IMR-90 (cell line): ENCODE data around the gene LTB4R2. TPM values are rescaled to one million over a fixed set of nuclear protein-coding genes. Genes with fewer than 3 reads are reported as not detected.
A peak's percentile ranks its signal among the peaks of the same experiment; 100 is the strongest.

ENCODE experiments used
- ATAC-seq: fragments of 200-7000 bp; cut with Tn5 transposase; 2 replicates; pipeline ENCODE4 v1.9.1; 2020; ENCODE audit warnings: low read depth, mild to moderate bottlenecking, moderate library complexity
- BruUV-seq: library from RNA; stranded (reverse); fragments of 400-500 nt; replicated peaks from 2 replicates; lab custom pipeline; 2021; lab: Mats Ljungman, UMichigan
- CTCF ChIA-PET: fragments of 300-600 bp; formaldehyde crosslinking; extraction: SDS; loops from one replicate; lab custom pipeline; 2021; ENCODE audit warnings: antibody characterized with exemption; lab: Yijun Ruan, JAX
- POLR2A ChIA-PET: fragments of 300-600 bp; sonication (Branson Sonifier 250); formaldehyde crosslinking; loops from one replicate; lab custom pipeline; 2022; ENCODE audit warnings: antibody characterized with exemption; ENCODE audit not compliant: unreplicated experiment; lab: Charles Lee
- DNase-seq: peaks from one replicate; pipeline ENCODE4 v3.0.0; 2013
- H2AFZ ChIP-seq: replicated peaks from 2 replicates; pipeline ENCODE3; 2013; ENCODE audit warnings: low read length, mild to moderate bottlenecking; ENCODE audit not compliant: poor library complexity
- H2AK5ac ChIP-seq: 2 replicates; pipeline ENCODE4 v1.6.1; 2013; ENCODE audit warnings: low read depth, low read length, inconsistent platforms
- H2AK9ac ChIP-seq: replicated peaks from 2 replicates; pipeline ENCODE3; 2013; ENCODE audit warnings: mild to moderate bottlenecking, low read depth, low read length, moderate library complexity; ENCODE audit not compliant: poor library complexity
- H2BK120ac ChIP-seq: 2 replicates; pipeline ENCODE4 v1.6.1; 2013; ENCODE audit warnings: low read depth, low read length, inconsistent platforms
- H2BK15ac ChIP-seq: 3 replicates; pipeline ENCODE4 v1.6.1; 2013; ENCODE audit warnings: low read depth, low read length, inconsistent platforms
- H2BK20ac ChIP-seq: 2 replicates; pipeline ENCODE4 v1.6.1; 2013; ENCODE audit warnings: low read depth, mild to moderate bottlenecking, inconsistent platforms, low read length, moderate library complexity
- H2BK5ac ChIP-seq: 2 replicates; pipeline ENCODE4 v1.6.1; 2013; ENCODE audit warnings: mild to moderate bottlenecking, low read depth, low read length, inconsistent platforms; ENCODE audit not compliant: poor library complexity, severe bottlenecking
- H3K14ac ChIP-seq: replicated peaks from 2 replicates; pipeline ENCODE4 v1.6.1; 2013; ENCODE audit warnings: low read depth, low read length, inconsistent platforms
- H3K18ac ChIP-seq: 2 replicates; pipeline ENCODE4 v1.6.1; 2013; ENCODE audit warnings: low read depth, low read length, control low read depth
- H3K23ac ChIP-seq: 2 replicates; pipeline ENCODE4 v1.6.1; 2013; ENCODE audit warnings: low read depth, low read length, inconsistent platforms
- H3K27ac ChIP-seq: 2 replicates; pipeline ENCODE4 v1.5.1; 2013; ENCODE audit warnings: mild to moderate bottlenecking, control low read depth, low read length; ENCODE audit not compliant: insufficient read depth
- H3K27me3 ChIP-seq: 2 replicates; pipeline ENCODE4 v1.6.1; 2013; ENCODE audit warnings: low read length; ENCODE audit not compliant: control insufficient read depth, insufficient read depth
- H3K36me3 ChIP-seq: 2 replicates; pipeline ENCODE4 v1.6.1; 2013; ENCODE audit warnings: low read length, mixed read lengths; ENCODE audit not compliant: control insufficient read depth, insufficient read depth
- H3K4ac ChIP-seq: 2 replicates; pipeline ENCODE4 v1.6.1; 2013; ENCODE audit warnings: low read depth, low read length, inconsistent platforms
- H3K4me1 ChIP-seq: 2 replicates; pipeline ENCODE4 v1.6.1; 2013; ENCODE audit warnings: low read length, mixed read lengths; ENCODE audit not compliant: control insufficient read depth, insufficient read depth
- H3K4me2 ChIP-seq: 2 replicates; pipeline ENCODE4 v1.6.1; 2013; ENCODE audit warnings: low read depth, mild to moderate bottlenecking, control low read depth, low read length, moderate library complexity
- H3K4me3 ChIP-seq: 2 replicates; pipeline ENCODE4 v1.5.1; 2013; ENCODE audit warnings: low read depth, mild to moderate bottlenecking, control low read depth, low read length, moderate library complexity; ENCODE audit not compliant: insufficient read depth
- H3K56ac ChIP-seq: 2 replicates; pipeline ENCODE4 v1.6.1; 2013; ENCODE audit warnings: low read length, inconsistent platforms; ENCODE audit not compliant: insufficient read depth; ENCODE audit errors: extremely low read depth
- H3K79me1 ChIP-seq, 2 experiments: 2 replicates each; pipeline ENCODE4 v1.6.1; 2013; ENCODE audit warnings: low read length in 2 of 2, inconsistent platforms in 1 of 2, low read depth in 1 of 2
- H3K9ac ChIP-seq: 2 replicates; pipeline ENCODE4 v1.6.1; 2013; ENCODE audit warnings: low read depth, low read length, control low read depth
- H3K9me1 ChIP-seq: 2 replicates; pipeline ENCODE4 v1.6.1; 2013; ENCODE audit warnings: low read length, inconsistent platforms; ENCODE audit not compliant: insufficient read depth
- H3K9me3 ChIP-seq: 2 replicates; pipeline ENCODE4 v1.6.1; 2013; ENCODE audit warnings: low read length; ENCODE audit not compliant: control insufficient read depth, insufficient read depth
- H4K20me1 ChIP-seq: 2 replicates; pipeline ENCODE4 v1.6.1; 2013; ENCODE audit warnings: low read length, inconsistent platforms; ENCODE audit not compliant: insufficient read depth
- H4K5ac ChIP-seq: 2 replicates; pipeline ENCODE4 v1.6.1; 2013; ENCODE audit warnings: mild to moderate bottlenecking, low read depth, low read length, control low read depth
- H4K8ac ChIP-seq, 2 experiments: 2 replicates each; pipeline ENCODE4 v1.6.1; 2013; ENCODE audit warnings: low read depth in 2 of 2, low read length in 2 of 2, control low read depth in 1 of 2, inconsistent platforms in 1 of 2
- H4K91ac ChIP-seq: 2 replicates; pipeline ENCODE4 v1.6.1; 2013; ENCODE audit warnings: low read depth, low read length, inconsistent platforms; ENCODE audit not compliant: insufficient read depth
- BHLHE40 ChIP-seq: fragments of 150-350 bp; IDR thresholded peaks from 2 replicates; pipeline ENCODE4 v1.6.1; 2016; ENCODE audit warnings: mild to moderate bottlenecking, low read depth, low read length
- CEBPB ChIP-seq: IDR thresholded peaks from 2 replicates; pipeline ENCODE4 v1.6.1; 2012; ENCODE audit warnings: low read depth, low read length, improper control_type of control experiment
- CTCF ChIP-seq: conservative IDR thresholded peaks from 2 replicates; pipeline ENCODE4 v1.5.1; 2012; ENCODE audit warnings: mild to moderate bottlenecking, low read depth, low read length, improper control_type of control experiment
- MAFK ChIP-seq: IDR thresholded peaks from 2 replicates; pipeline ENCODE4 v1.6.1; 2012; ENCODE audit warnings: low read depth, low read length, improper control_type of control experiment
- MAZ ChIP-seq: IDR thresholded peaks from 2 replicates; pipeline ENCODE4 v1.6.1; 2012; ENCODE audit warnings: low read depth, mild to moderate bottlenecking, low read length, improper control_type of control experiment, moderate library complexity, borderline replicate concordance
- MXI1 ChIP-seq: IDR thresholded peaks from 2 replicates; pipeline ENCODE4 v1.6.1; 2012; ENCODE audit warnings: low read depth, mild to moderate bottlenecking, low read length, moderate library complexity, borderline replicate concordance
- NFE2L2 ChIP-seq: fragments of 150-350 bp; IDR thresholded peaks from 2 replicates; pipeline ENCODE4 v1.6.1; 2016; ENCODE audit warnings: low read depth, mild to moderate bottlenecking, low read length
- POLR2A ChIP-seq: IDR thresholded peaks from 2 replicates; pipeline ENCODE4 v1.6.1; 2012; ENCODE audit warnings: mild to moderate bottlenecking, low read depth, low read length
- RAD21 ChIP-seq: IDR thresholded peaks from 2 replicates; pipeline ENCODE4 v1.6.1; 2012; ENCODE audit warnings: low read length, improper control_type of control experiment
- RCOR1 ChIP-seq: IDR thresholded peaks from 2 replicates; pipeline ENCODE4 v1.6.1; 2012; ENCODE audit warnings: mild to moderate bottlenecking, low read length, improper control_type of control experiment; ENCODE audit not compliant: insufficient replicate concordance
- RFX5 ChIP-seq: IDR thresholded peaks from 2 replicates; pipeline ENCODE4 v1.8.0; 2012; ENCODE audit warnings: low read depth, mild to moderate bottlenecking, low read length, moderate library complexity
- SMC3 ChIP-seq: fragments of 150-350 bp; IDR thresholded peaks from 2 replicates; pipeline ENCODE4 v1.6.1; 2016; ENCODE audit warnings: low read depth, mild to moderate bottlenecking, antibody characterized with exemption, low read length, moderate library complexity
- WGBS, 2 experiments: methylation state at CpG; one replicate each; pipeline versions ENCODE4 v1.1.5 to v1.1.7; 2013; ENCODE audit warnings: missing lambda C conversion rate in 2 of 2; ENCODE audit not compliant: insufficient read length in 1 of 2; ENCODE audit errors: extremely low coverage in 2 of 2; 5-methylcytosine and 5-hydroxymethylcytosine counted together
- dilution Hi-C: fragments of 300-500 bp; cut with HindIII; formaldehyde crosslinking; loops from one replicate; pipeline ENCODE4 v1.14.3; 2018; ENCODE audit warnings: low sequenced_read_pairs; ENCODE audit not compliant: unreplicated experiment
- in situ Hi-C: fragments of 300-500 bp; cut with MboI; formaldehyde crosslinking; loops from 3 replicates; pipeline ENCODE4 v1.14.3; 2019; ENCODE audit warnings: low sequenced_read_pairs, inconsistent platforms, mixed read lengths
- intact Hi-C: fragments of 100-400 bp; cut with micrococcal nuclease; formaldehyde crosslinking; loops from 2 replicates; pipeline ENCODE4 v1.10.0; 2022
- polyA plus RNA-seq, 3 experiments: library from polyadenylated mRNA; depleted of rRNA; stranded (reverse); fragments of >200 nt; gene quantifications; 2 replicates each; pipeline ENCODE4 v1.2.3, GENCODE V29; 2012; ENCODE audit warnings: low replicate concordance in 1 of 3
- total RNA-seq: library from RNA; depleted of rRNA; stranded (reverse); fragments of >200 nt; gene quantifications from 2 replicates; pipeline ENCODE4 v1.2.3, GENCODE V29; 2012

Gene LTB4R2
- total and polyA plus RNA-seq, 2 of the 4 experiments (the other 2 are of a cell fraction), result 0.72 to 1.7 TPM

- WGBS, 2 experiments, result 85% methylated on average over 4 of the region's 6 CpGs; no CpG with 5 or more reads in 1 of the 2 experiments
- no TSS peak for BruUV-seq
- Histone ChIP-seq H3K27me3 (no peaks in the 10 kb centered on the region), H3K9me3 (no peaks in the 10 kb centered on the region), H2BK15ac (no peak overlapping the region), H3K56ac (no peak overlapping the region), H3K4ac (no peak overlapping the region), H3K9ac (no peak overlapping the region), H4K5ac (no peak overlapping the region), H4K8ac (no peak overlapping the region), H2BK5ac (no peak overlapping the region), H3K4me3 (no peak overlapping the region), H2AK5ac (no peak overlapping the region), H3K9me1 (no peaks in the 10 kb centered on the region), H3K36me3 (no peaks in the 10 kb centered on the region), H4K91ac (no peak overlapping the region), H4K20me1 (no peaks in the 10 kb centered on the region; the same call in 1 of the 2 replicates), H2AFZ (no peak overlapping the region), H3K23ac (no peak overlapping the region), H2BK20ac (no peak overlapping the region), H3K14ac (no peak overlapping the region), H3K4me2 (no peak overlapping the region), H3K18ac (no peak overlapping the region), H3K27ac (no peak overlapping the region), H3K4me1 (no peaks in the 10 kb centered on the region; the same call in 1 of the 2 replicates), H2BK120ac (no peak overlapping the region), H2AK9ac (no peak overlapping the region), H3K79me1 (peaks cover 0 to 11% of the 10 kb centered on the region in 2 experiments)
- dilution Hi-C loops, result no loop called here
- ChIA-PET POLR2A (no interaction called here), CTCF (no interaction called here)
- in situ Hi-C loops, result no loop called here
- TF ChIP-seq MAFK, result no peak
- no peak for TF ChIP-seq POLR2A
- TF ChIP-seq MXI1, result no peak
- TF ChIP-seq RCOR1, result no peak
- no peak for TF ChIP-seq BHLHE40
- no peak for TF ChIP-seq SMC3
- TF ChIP-seq CEBPB, result no peak
- TF ChIP-seq MAZ, result no peak
- TF ChIP-seq RAD21, result no peak
- no peak for TF ChIP-seq RFX5
- TF ChIP-seq NFE2L2, result no peak
- TF ChIP-seq CTCF, result no peak
- DNase-seq (no peak), ATAC-seq (peak; percentile 43)
- intact Hi-C loops, result no loop called here
These were observed 29.0 kb upstream of the LTB4R2 start for GRCh38 chr14:24280797-24281460.
